Bronchial epithelial cell (primary cell): ENCODE data around the gene GBP6. TPM values are rescaled to one million over a fixed set of nuclear protein-coding genes. Genes with fewer than 3 reads are reported as not detected.
A peak's percentile ranks its signal among the peaks of the same experiment; 100 is the strongest.

Experiments used
- DNase-seq: peaks from one replicate; pipeline ENCODE4 v3.0.0-alpha.2; 2010; ENCODE audit warnings: low read depth
- FAIRE-seq: peaks from 2 replicates; lab custom pipeline; 2011; peaks lifted over from hg19 to GRCh38; lab: Jason Lieb, UNC
- H3K27me3 ChIP-seq: 2 replicates; pipeline ENCODE4 v1.5.1; 2011; ENCODE audit warnings: low read length; ENCODE audit not compliant: control insufficient read depth, insufficient read depth
- H3K36me3 ChIP-seq: 2 replicates; pipeline ENCODE4 v1.5.1; 2011; ENCODE audit warnings: low read length; ENCODE audit not compliant: control insufficient read depth, insufficient read depth
- H3K4me3 ChIP-seq: 2 replicates; pipeline ENCODE4 v1.5.1; 2011; ENCODE audit warnings: mild to moderate bottlenecking, low read depth, low read length, control low read depth
- CTCF ChIP-seq: IDR thresholded peaks from 2 replicates; pipeline ENCODE4 v1.5.1; 2011; ENCODE audit warnings: mild to moderate bottlenecking, moderate library complexity, low read length, control low read depth, inconsistent platforms; ENCODE audit not compliant: insufficient read depth, severe bottlenecking
- total RNA-seq: library from RNA; depleted of rRNA; stranded (reverse); fragments of >200 nt; gene quantifications from 2 replicates; pipeline ENCODE4 v1.2.1, GENCODE V29; 2014

Gene GBP6
- total RNA-seq, result 12.4 and 67.2 TPM in 2 replicates

- TF ChIP-seq CTCF, result no peak
- FAIRE-seq, result peak; percentile 52
- no peaks in the 10 kb centered on the region for H3K27me3 ChIP-seq
- H3K4me3 ChIP-seq, result peak within 1 kb of the TSS; percentile 47
- H3K36me3 ChIP-seq, result peaks cover 3% of the 10 kb centered on the region
- peak; percentile 94 for DNase-seq
Observed at GRCh38 chr1:89363638-89364536, at the start of gene GBP6. Gene GBP6 (plus strand): TSS chr1:89364059. CDS start chr1:89368552, 4,493 bp downstream.

- H3K27me3 ChIP-seq, result no peaks in the 10 kb centered on the region
- FAIRE-seq (peak; percentile 55), DNase-seq (no peak)
- H3K4me3 ChIP-seq, result no peak overlapping the region
- H3K36me3 ChIP-seq, result no peaks in the 10 kb centered on the region
- TF ChIP-seq CTCF, result no peak
Observed at GRCh38 chr1:89322402-89322801, 41.5 kb upstream of the GBP6 start.

GRCh38 chr1:89331890-89332289 is 32.0 kb upstream of the GBP6 start:
- Histone ChIP-seq H3K36me3 (no peaks in the 10 kb centered on the region), H3K27me3 (no peaks in the 10 kb centered on the region), H3K4me3 (no peak overlapping the region)
- no peak for TF ChIP-seq CTCF
- DNase-seq, result no peak
- no peak for FAIRE-seq

- no peak for TF ChIP-seq CTCF
- no peak overlapping the region for H3K4me3 ChIP-seq
- DNase-seq (no peak), FAIRE-seq (no peak)
- no peaks in the 10 kb centered on the region for H3K27me3 ChIP-seq
- H3K36me3 ChIP-seq, result no peaks in the 10 kb centered on the region
Observed at GRCh38 chr1:89332461-89332860, 31.4 kb upstream of the GBP6 start.

- no peak for TF ChIP-seq CTCF
- Histone ChIP-seq H3K27me3 (no peaks in the 10 kb centered on the region), H3K36me3 (no peaks in the 10 kb centered on the region), H3K4me3 (no peak overlapping the region)
- DNase-seq (no peak), FAIRE-seq (no peak)
Observed at GRCh38 chr1:89335486-89335885, 28.4 kb upstream of the GBP6 start.
